AG04449 (cell line): ENCODE data around the gene TMEM187.

ENCODE experiments used
- CTCF ChIA-PET: fragments of 350-600 bp; formaldehyde crosslinking; extraction: SDS; loops from one replicate; lab custom pipeline; 2021; ENCODE audit warnings: antibody characterized with exemption; lab: Yijun Ruan, JAX
- POLR2A ChIA-PET: fragments of 400-600, 350-600 bp; formaldehyde crosslinking; extraction: SDS; loops from one replicate; lab custom pipeline; 2020; ENCODE audit warnings: antibody characterized with exemption, inconsistent platforms; lab: Yijun Ruan, JAX
- DNase-seq: peaks from one replicate; pipeline ENCODE4 v3.0.0-alpha.2; 2010; ENCODE audit warnings: low read depth, low spot score
- H3K4me3 ChIP-seq: 2 replicates; pipeline ENCODE4 v1.5.1; 2011; ENCODE audit warnings: low read depth, mild to moderate bottlenecking, control low read depth, low read length
- CTCF ChIP-seq: IDR thresholded peaks from one replicate; pipeline ENCODE4 v1.5.1; 2011; ENCODE audit warnings: mild to moderate bottlenecking, moderate library complexity, low read length, control low read depth, inconsistent platforms; ENCODE audit not compliant: insufficient read depth; ENCODE audit errors: missing control alignments

The TMEM187 gene

GRCh38 chrX:153938226-153938786 lies 34.2 kb upstream of the TMEM187 start:
- H3K4me3 ChIP-seq, result no peak overlapping the region
- TF ChIP-seq CTCF, result no peak
- DNase-seq, result no peak
- ChIA-PET CTCF (interaction anchor here (4.8 kb wide), 1 partner anchor 10 kb away, joined by 53 read pairs; no protein-coding TSS in a partner anchor), POLR2A (no interaction called here)

- ChIA-PET POLR2A (no interaction called here), CTCF (interaction anchor here (1.3 to 4.8 kb wide), 3 partner anchors 8 to 173 kb away, joined by 3 to 53 read pairs (median 3); no protein-coding TSS in a partner anchor)
- DNase-seq, result no peak
- TF ChIP-seq CTCF, result no peak
- H3K4me3 ChIP-seq, result no peak overlapping the region
Observed at GRCh38 chrX:153939573-153939972, 33.0 kb upstream of the TMEM187 start.

GRCh38 chrX:153941336-153942252 lies 31.0 kb upstream of the TMEM187 start:
- ChIA-PET CTCF (interaction anchor here (1.4 to 1.7 kb wide), 2 partner anchors 8 to 177 kb away, joined by 4 read pairs; partner anchors contain the start of gene PLXNB3), POLR2A (no interaction called here)
- TF ChIP-seq CTCF, result no peak
- H3K4me3 ChIP-seq, result no peak overlapping the region
- DNase-seq, result no peak

- no peak within 1 kb of the TSS for H3K4me3 ChIP-seq
- ChIA-PET CTCF (interaction anchor here (1.2 to 10.9 kb wide), 6 partner anchors 9 to 180 kb away, joined by 3 to 230 read pairs (median 4); partner anchors contain the start of genes ARHGAP4 and PLXNB3), POLR2A (no interaction called here)
- no peak for DNase-seq
- no peak for TF ChIP-seq CTCF
Observed at GRCh38 chrX:153944140-153944799, 28.3 kb upstream of the TMEM187 start, which contains the start of gene RENBP. Gene RENBP, minus strand, starts transcription at chrX:153944643. Its CDS starts 33 bp downstream, at chrX:153944610.

GRCh38 chrX:153944800-153945150 lies 27.8 kb upstream of the TMEM187 start:
- ChIA-PET POLR2A (no interaction called here), CTCF (interaction anchor here (0.6 to 10.9 kb wide), 7 partner anchors 9 to 236 kb away, joined by 3 to 230 read pairs (median 3); partner anchors contain the start of genes ARHGAP4 and PLXNB3)
- no peak for DNase-seq
- H3K4me3 ChIP-seq, result no peak overlapping the region
- TF ChIP-seq CTCF, result no peak
